Neutrophil (primary cell): ENCODE results near the gene SIGLEC1.

ENCODE experiments used
- H3K27ac ChIP-seq: fragments of 200-600 bp; sonication (generic); 2 replicates; pipeline ENCODE4 v1.5.1; 2016; ENCODE audit warnings: mild to moderate bottlenecking, moderate library complexity
- H3K27me3 ChIP-seq: fragments of 200-600 bp; sonication (generic); 2 replicates; pipeline ENCODE4 v1.6.0; 2016; ENCODE audit warnings: mild to moderate bottlenecking
- H3K36me3 ChIP-seq: fragments of 200-600 bp; sonication (generic); 2 replicates; pipeline ENCODE4 v1.5.1; 2017
- H3K4me1 ChIP-seq, 2 experiments: fragments of 200-600 bp in 1 of 2; sonication (generic) in 1 of 2; 1 replicate in 1 of 2; 2 replicates in 1 of 2; pipeline versions ENCODE4 v1.5.1 to v1.6.1; 2013 to 2016; ENCODE audit warnings: low read depth in 1 of 2, low read length in 1 of 2, mild to moderate bottlenecking in 1 of 2, moderate library complexity in 1 of 2; ENCODE audit not compliant: control insufficient read depth in 1 of 2, insufficient read depth in 1 of 2
- H3K4me3 ChIP-seq, 2 experiments: fragments of 200-600 bp in 1 of 2; sonication (generic) in 1 of 2; 1 replicate in 1 of 2; 2 replicates in 1 of 2; pipeline ENCODE4 v1.5.1; 2013 to 2016; ENCODE audit warnings: low read depth in 1 of 2, low read length in 1 of 2, mild to moderate bottlenecking in 1 of 2, moderate library complexity in 1 of 2
- H3K9me3 ChIP-seq: fragments of 200-600 bp; sonication (generic); 2 replicates; pipeline ENCODE4 v1.5.1; 2016
- CTCF ChIP-seq: fragments of 200-600 bp; sonication (generic); IDR thresholded peaks from 2 replicates; pipeline ENCODE4 v1.5.1; 2016; ENCODE audit warnings: antibody characterized with exemption

SIGLEC1 gene

DNA sequence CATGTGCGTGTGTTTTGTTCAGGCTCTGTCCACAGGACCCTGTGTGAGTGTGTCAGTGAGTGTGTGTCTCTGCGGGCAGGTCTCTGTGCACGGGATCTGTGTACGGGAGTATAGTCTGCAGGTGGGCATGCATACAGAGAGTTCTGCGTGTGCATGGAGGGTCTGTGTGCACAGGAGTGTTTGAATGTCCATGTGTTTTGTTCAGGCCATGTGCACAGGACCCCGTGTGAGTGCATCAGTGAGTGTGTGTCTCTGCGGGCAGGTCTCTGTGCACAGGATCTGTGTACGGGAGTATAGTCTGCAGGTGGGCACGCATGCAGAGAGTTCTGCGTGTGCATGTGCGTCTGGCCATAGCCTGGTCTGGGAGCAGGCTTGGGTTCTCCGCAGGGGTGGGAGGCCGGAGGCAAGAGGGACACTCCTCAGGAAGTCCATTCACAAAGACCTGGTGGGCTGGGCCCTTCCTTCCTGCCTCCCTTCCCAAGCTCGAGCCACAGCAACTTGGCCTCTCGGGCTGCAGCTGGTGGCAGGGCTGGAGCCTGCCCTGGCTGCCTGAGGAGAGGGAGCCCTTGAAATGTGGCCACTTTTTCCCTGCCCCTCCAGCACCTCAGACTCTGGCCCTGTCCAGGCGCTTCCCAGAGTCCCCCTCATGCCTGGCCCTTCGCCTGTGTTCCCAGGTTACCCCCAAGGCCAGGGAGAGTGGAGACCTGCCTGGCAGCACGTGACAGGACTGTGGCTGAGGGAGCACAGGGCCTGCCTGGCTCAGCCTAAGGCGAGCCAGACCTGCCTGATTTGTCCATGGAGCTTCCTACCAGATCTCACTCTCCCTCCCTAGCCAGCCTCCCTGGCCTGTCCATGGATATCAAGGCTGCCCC, 26.9 kb upstream of the SIGLEC1 start:
- Histone ChIP-seq H3K4me1 (no peaks in the 10 kb centered on the region), H3K36me3 (no peaks in the 10 kb centered on the region), H3K4me3 (no peak overlapping the region), H3K27me3 (peaks cover 20% of the 10 kb centered on the region), H3K27ac (no peak overlapping the region), H3K9me3 (no peaks in the 10 kb centered on the region)
- no peak for TF ChIP-seq CTCF

GRCh38 chr20:3738111-3739053, 26.0 kb upstream of the SIGLEC1 start:
- no peaks in the 10 kb centered on the region for H3K9me3 ChIP-seq
- no peak for TF ChIP-seq CTCF
- H3K27me3 ChIP-seq, result peaks cover 24% of the 10 kb centered on the region
- no peak overlapping the region for H3K4me3 ChIP-seq
- H3K27ac ChIP-seq, result no peak overlapping the region
- H3K36me3 ChIP-seq, result no peaks in the 10 kb centered on the region
- H3K4me1 ChIP-seq, result no peaks in the 10 kb centered on the region

GRCh38 chr20:3735768-3736167, 23.4 kb upstream of the SIGLEC1 start:
- Histone ChIP-seq H3K4me3 (no peak overlapping the region), H3K9me3 (no peaks in the 10 kb centered on the region), H3K4me1 (no peaks in the 10 kb centered on the region), H3K36me3 (no peaks in the 10 kb centered on the region), H3K27ac (no peak overlapping the region), H3K27me3 (peaks cover 50% of the 10 kb centered on the region)
- no peak for TF ChIP-seq CTCF

- peaks cover 65% of the 10 kb centered on the region for H3K27me3 ChIP-seq
Observed at GRCh38 chr20:3734111-3734843, 21.9 kb upstream of the SIGLEC1 start.

More at GRCh38 chr20:3734111-3734843, 21.9 kb upstream of the SIGLEC1 start:
- Histone ChIP-seq H3K27ac (no peak overlapping the region), H3K36me3 (no peaks in the 10 kb centered on the region), H3K4me1 (no peaks in the 10 kb centered on the region), H3K9me3 (no peaks in the 10 kb centered on the region), H3K4me3 (no peak overlapping the region)
- TF ChIP-seq CTCF, result no peak
